IMR-90 (cell line): ENCODE data around the gene SFSWAP. TPM values are rescaled to one million over a fixed set of nuclear protein-coding genes. Genes with fewer than 3 reads are reported as not detected.

Source experiments
- ATAC-seq: fragments of 200-7000 bp; cut with Tn5 transposase; 2 replicates; pipeline ENCODE4 v1.9.1; 2020; ENCODE audit warnings: low read depth, mild to moderate bottlenecking, moderate library complexity
- BruUV-seq: library from RNA; stranded (reverse); fragments of 400-500 nt; replicated peaks from 2 replicates; lab custom pipeline; 2021; lab: Mats Ljungman, UMichigan
- CTCF ChIA-PET: fragments of 300-600 bp; formaldehyde crosslinking; extraction: SDS; loops from one replicate; lab custom pipeline; 2021; ENCODE audit warnings: antibody characterized with exemption; lab: Yijun Ruan, JAX
- POLR2A ChIA-PET: fragments of 300-600 bp; sonication (Branson Sonifier 250); formaldehyde crosslinking; loops from one replicate; lab custom pipeline; 2022; ENCODE audit warnings: antibody characterized with exemption; ENCODE audit not compliant: unreplicated experiment; lab: Charles Lee
- DNase-seq: peaks from one replicate; pipeline ENCODE4 v3.0.0; 2013
- H2AFZ ChIP-seq: replicated peaks from 2 replicates; pipeline ENCODE3; 2013; ENCODE audit warnings: low read length, mild to moderate bottlenecking; ENCODE audit not compliant: poor library complexity
- H2AK5ac ChIP-seq: 2 replicates; pipeline ENCODE4 v1.6.1; 2013; ENCODE audit warnings: low read depth, low read length, inconsistent platforms
- H2AK9ac ChIP-seq: replicated peaks from 2 replicates; pipeline ENCODE3; 2013; ENCODE audit warnings: mild to moderate bottlenecking, low read depth, low read length, moderate library complexity; ENCODE audit not compliant: poor library complexity
- H2BK120ac ChIP-seq: 2 replicates; pipeline ENCODE4 v1.6.1; 2013; ENCODE audit warnings: low read depth, low read length, inconsistent platforms
- H2BK15ac ChIP-seq: 3 replicates; pipeline ENCODE4 v1.6.1; 2013; ENCODE audit warnings: low read depth, low read length, inconsistent platforms
- H2BK20ac ChIP-seq: 2 replicates; pipeline ENCODE4 v1.6.1; 2013; ENCODE audit warnings: low read depth, mild to moderate bottlenecking, inconsistent platforms, low read length, moderate library complexity
- H2BK5ac ChIP-seq: 2 replicates; pipeline ENCODE4 v1.6.1; 2013; ENCODE audit warnings: mild to moderate bottlenecking, low read depth, low read length, inconsistent platforms; ENCODE audit not compliant: poor library complexity, severe bottlenecking
- H3K14ac ChIP-seq: replicated peaks from 2 replicates; pipeline ENCODE4 v1.6.1; 2013; ENCODE audit warnings: low read depth, low read length, inconsistent platforms
- H3K18ac ChIP-seq: 2 replicates; pipeline ENCODE4 v1.6.1; 2013; ENCODE audit warnings: low read depth, low read length, control low read depth
- H3K23ac ChIP-seq: 2 replicates; pipeline ENCODE4 v1.6.1; 2013; ENCODE audit warnings: low read depth, low read length, inconsistent platforms
- H3K27ac ChIP-seq: 2 replicates; pipeline ENCODE4 v1.5.1; 2013; ENCODE audit warnings: mild to moderate bottlenecking, control low read depth, low read length; ENCODE audit not compliant: insufficient read depth
- H3K27me3 ChIP-seq: 2 replicates; pipeline ENCODE4 v1.6.1; 2013; ENCODE audit warnings: low read length; ENCODE audit not compliant: control insufficient read depth, insufficient read depth
- H3K36me3 ChIP-seq: 2 replicates; pipeline ENCODE4 v1.6.1; 2013; ENCODE audit warnings: low read length, mixed read lengths; ENCODE audit not compliant: control insufficient read depth, insufficient read depth
- H3K4ac ChIP-seq: 2 replicates; pipeline ENCODE4 v1.6.1; 2013; ENCODE audit warnings: low read depth, low read length, inconsistent platforms
- H3K4me1 ChIP-seq: 2 replicates; pipeline ENCODE4 v1.6.1; 2013; ENCODE audit warnings: low read length, mixed read lengths; ENCODE audit not compliant: control insufficient read depth, insufficient read depth
- H3K4me2 ChIP-seq: 2 replicates; pipeline ENCODE4 v1.6.1; 2013; ENCODE audit warnings: low read depth, mild to moderate bottlenecking, control low read depth, low read length, moderate library complexity
- H3K4me3 ChIP-seq: 2 replicates; pipeline ENCODE4 v1.5.1; 2013; ENCODE audit warnings: low read depth, mild to moderate bottlenecking, control low read depth, low read length, moderate library complexity; ENCODE audit not compliant: insufficient read depth
- H3K56ac ChIP-seq: 2 replicates; pipeline ENCODE4 v1.6.1; 2013; ENCODE audit warnings: low read length, inconsistent platforms; ENCODE audit not compliant: insufficient read depth; ENCODE audit errors: extremely low read depth
- H3K79me1 ChIP-seq, 2 experiments: 2 replicates each; pipeline ENCODE4 v1.6.1; 2013; ENCODE audit warnings: low read length in 2 of 2, inconsistent platforms in 1 of 2, low read depth in 1 of 2
- H3K9ac ChIP-seq: 2 replicates; pipeline ENCODE4 v1.6.1; 2013; ENCODE audit warnings: low read depth, low read length, control low read depth
- H3K9me1 ChIP-seq: 2 replicates; pipeline ENCODE4 v1.6.1; 2013; ENCODE audit warnings: low read length, inconsistent platforms; ENCODE audit not compliant: insufficient read depth
- H3K9me3 ChIP-seq: 2 replicates; pipeline ENCODE4 v1.6.1; 2013; ENCODE audit warnings: low read length; ENCODE audit not compliant: control insufficient read depth, insufficient read depth
- H4K20me1 ChIP-seq: 2 replicates; pipeline ENCODE4 v1.6.1; 2013; ENCODE audit warnings: low read length, inconsistent platforms; ENCODE audit not compliant: insufficient read depth
- H4K5ac ChIP-seq: 2 replicates; pipeline ENCODE4 v1.6.1; 2013; ENCODE audit warnings: mild to moderate bottlenecking, low read depth, low read length, control low read depth
- H4K8ac ChIP-seq, 2 experiments: 2 replicates each; pipeline ENCODE4 v1.6.1; 2013; ENCODE audit warnings: low read depth in 2 of 2, low read length in 2 of 2, control low read depth in 1 of 2, inconsistent platforms in 1 of 2
- H4K91ac ChIP-seq: 2 replicates; pipeline ENCODE4 v1.6.1; 2013; ENCODE audit warnings: low read depth, low read length, inconsistent platforms; ENCODE audit not compliant: insufficient read depth
- BHLHE40 ChIP-seq: fragments of 150-350 bp; IDR thresholded peaks from 2 replicates; pipeline ENCODE4 v1.6.1; 2016; ENCODE audit warnings: mild to moderate bottlenecking, low read depth, low read length
- CEBPB ChIP-seq: IDR thresholded peaks from 2 replicates; pipeline ENCODE4 v1.6.1; 2012; ENCODE audit warnings: low read depth, low read length, improper control_type of control experiment
- CHD1 ChIP-seq: IDR thresholded peaks from 2 replicates; pipeline ENCODE4 v1.6.1; 2012; ENCODE audit warnings: low read depth, low read length, improper control_type of control experiment
- FOS ChIP-seq: fragments of 150-350 bp; IDR thresholded peaks from 2 replicates; pipeline ENCODE4 v1.6.1; 2016; ENCODE audit warnings: low read depth, low read length
- MAFK ChIP-seq: IDR thresholded peaks from 2 replicates; pipeline ENCODE4 v1.6.1; 2012; ENCODE audit warnings: low read depth, low read length, improper control_type of control experiment
- MAZ ChIP-seq: IDR thresholded peaks from 2 replicates; pipeline ENCODE4 v1.6.1; 2012; ENCODE audit warnings: low read depth, mild to moderate bottlenecking, low read length, improper control_type of control experiment, moderate library complexity, borderline replicate concordance
- MXI1 ChIP-seq: IDR thresholded peaks from 2 replicates; pipeline ENCODE4 v1.6.1; 2012; ENCODE audit warnings: low read depth, mild to moderate bottlenecking, low read length, moderate library complexity, borderline replicate concordance
- NFE2L2 ChIP-seq: fragments of 150-350 bp; IDR thresholded peaks from 2 replicates; pipeline ENCODE4 v1.6.1; 2016; ENCODE audit warnings: low read depth, mild to moderate bottlenecking, low read length
- POLR2A ChIP-seq: IDR thresholded peaks from 2 replicates; pipeline ENCODE4 v1.6.1; 2012; ENCODE audit warnings: mild to moderate bottlenecking, low read depth, low read length
- RAD21 ChIP-seq: IDR thresholded peaks from 2 replicates; pipeline ENCODE4 v1.6.1; 2012; ENCODE audit warnings: low read length, improper control_type of control experiment
- RCOR1 ChIP-seq: IDR thresholded peaks from 2 replicates; pipeline ENCODE4 v1.6.1; 2012; ENCODE audit warnings: mild to moderate bottlenecking, low read length, improper control_type of control experiment; ENCODE audit not compliant: insufficient replicate concordance
- RFX5 ChIP-seq: IDR thresholded peaks from 2 replicates; pipeline ENCODE4 v1.8.0; 2012; ENCODE audit warnings: low read depth, mild to moderate bottlenecking, low read length, moderate library complexity
- SMC3 ChIP-seq: fragments of 150-350 bp; IDR thresholded peaks from 2 replicates; pipeline ENCODE4 v1.6.1; 2016; ENCODE audit warnings: low read depth, mild to moderate bottlenecking, antibody characterized with exemption, low read length, moderate library complexity
- WGBS, 2 experiments: methylation state at CpG; one replicate each; pipeline versions ENCODE4 v1.1.5 to v1.1.7; 2013; ENCODE audit warnings: missing lambda C conversion rate in 2 of 2; ENCODE audit not compliant: insufficient read length in 1 of 2; ENCODE audit errors: extremely low coverage in 2 of 2; 5-methylcytosine and 5-hydroxymethylcytosine counted together
- dilution Hi-C: fragments of 300-500 bp; cut with HindIII; formaldehyde crosslinking; loops from one replicate; pipeline ENCODE4 v1.14.3; 2018; ENCODE audit warnings: low sequenced_read_pairs; ENCODE audit not compliant: unreplicated experiment
- in situ Hi-C: fragments of 300-500 bp; cut with MboI; formaldehyde crosslinking; loops from 3 replicates; pipeline ENCODE4 v1.14.3; 2019; ENCODE audit warnings: low sequenced_read_pairs, inconsistent platforms, mixed read lengths
- intact Hi-C: fragments of 100-400 bp; cut with micrococcal nuclease; formaldehyde crosslinking; loops from 2 replicates; pipeline ENCODE4 v1.10.0; 2022
- polyA plus RNA-seq, 3 experiments: library from polyadenylated mRNA; depleted of rRNA; stranded (reverse); fragments of >200 nt; gene quantifications; 2 replicates each; pipeline ENCODE4 v1.2.3, GENCODE V29; 2012; ENCODE audit warnings: low replicate concordance in 1 of 3
- total RNA-seq: library from RNA; depleted of rRNA; stranded (reverse); fragments of >200 nt; gene quantifications from 2 replicates; pipeline ENCODE4 v1.2.3, GENCODE V29; 2012
- TF ChIP-seq, protein P1 (sequence below): fragments of 150-350 bp; IDR thresholded peaks from 2 replicates; pipeline ENCODE4 v1.6.1; 2016; ENCODE audit warnings: low read depth, mild to moderate bottlenecking, low read length, moderate library complexity, borderline replicate concordance
- TF ChIP-seq, protein P2 (sequence below): fragments of 150-350 bp; IDR thresholded peaks from 2 replicates; pipeline ENCODE4 v1.6.1; 2017; ENCODE audit warnings: mild to moderate bottlenecking, antibody characterized with exemption, low read length, low read depth
- TF ChIP-seq, protein P3 (sequence below): conservative IDR thresholded peaks from 2 replicates; pipeline ENCODE4 v1.5.1; 2012; ENCODE audit warnings: mild to moderate bottlenecking, low read depth, low read length, improper control_type of control experiment

SFSWAP gene
- total and polyA plus RNA-seq, 2 of the 4 experiments (the other 2 are of a cell fraction) = 19.7 to 22.4 TPM

DNA sequence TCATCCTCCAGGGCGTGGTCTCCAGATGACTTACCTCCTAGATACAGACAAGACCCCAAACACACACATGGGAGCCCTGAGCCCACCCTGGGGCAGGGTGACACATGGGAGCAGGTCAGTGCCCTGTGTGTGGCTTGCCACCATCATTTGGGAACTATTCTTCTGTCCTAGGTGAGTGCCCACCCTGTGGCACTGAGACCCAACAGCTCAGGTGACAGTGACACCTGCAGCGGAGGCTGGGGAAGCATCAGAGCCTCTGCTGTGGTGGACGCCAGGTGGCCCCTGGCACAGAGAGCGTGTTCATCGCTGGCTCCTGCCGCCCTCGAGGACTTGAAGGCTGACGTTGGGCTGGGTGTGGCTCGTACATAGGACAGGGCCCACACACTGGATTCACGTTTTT is 23.0 kb downstream of the SFSWAP start:
- Histone ChIP-seq H3K4me3 (no peak overlapping the region), H2AK5ac (no peak overlapping the region), H3K27ac (no peak overlapping the region), H3K9ac (no peak overlapping the region), H4K91ac (no peak overlapping the region), H3K4ac (no peak overlapping the region), H4K5ac (no peak overlapping the region), H4K8ac (no peak overlapping the region), H3K23ac (no peak overlapping the region), H4K20me1 (peaks cover 6% of the 10 kb centered on the region; the same call in 1 of the 2 replicates), H3K14ac (no peak overlapping the region), H3K9me3 (no peaks in the 10 kb centered on the region), H2BK5ac (no peak overlapping the region), H3K36me3 (peaks cover 55% of the 10 kb centered on the region), H3K18ac (no peak overlapping the region), H2AK9ac (no peak overlapping the region), H3K4me1 (peaks cover 3% of the 10 kb centered on the region), H2BK20ac (no peak overlapping the region), H2BK120ac (no peak overlapping the region), H3K79me1 (peaks cover 19 to 20% of the 10 kb centered on the region in 2 experiments; a peak in 3 of 4 replicates), H3K4me2 (no peak overlapping the region), H3K27me3 (no peaks in the 10 kb centered on the region), H2BK15ac (no peak overlapping the region), H2AFZ (no peak overlapping the region), H3K56ac (no peak overlapping the region), H3K9me1 (no peaks in the 10 kb centered on the region; the same call in 1 of the 2 replicates)
- ChIA-PET POLR2A (no interaction called here), CTCF (no interaction called here)
- TF ChIP-seq RAD21 (no peak), SMC3 (no peak), RCOR1 (no peak), FOS (no peak), BHLHE40 (no peak), RFX5 (no peak), MXI1 (no peak), CEBPB (no peak), MAFK (no peak), CHD1 (no peak), NFE2L2 (no peak), MAZ (no peak), POLR2A (no peak)
- TF ChIP-seq, protein P1, sequence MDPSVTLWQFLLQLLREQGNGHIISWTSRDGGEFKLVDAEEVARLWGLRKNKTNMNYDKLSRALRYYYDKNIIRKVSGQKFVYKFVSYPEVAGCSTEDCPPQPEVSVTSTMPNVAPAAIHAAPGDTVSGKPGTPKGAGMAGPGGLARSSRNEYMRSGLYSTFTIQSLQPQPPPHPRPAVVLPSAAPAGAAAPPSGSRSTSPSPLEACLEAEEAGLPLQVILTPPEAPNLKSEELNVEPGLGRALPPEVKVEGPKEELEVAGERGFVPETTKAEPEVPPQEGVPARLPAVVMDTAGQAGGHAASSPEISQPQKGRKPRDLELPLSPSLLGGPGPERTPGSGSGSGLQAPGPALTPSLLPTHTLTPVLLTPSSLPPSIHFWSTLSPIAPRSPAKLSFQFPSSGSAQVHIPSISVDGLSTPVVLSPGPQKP = no peak
- TF ChIP-seq, protein P2, sequence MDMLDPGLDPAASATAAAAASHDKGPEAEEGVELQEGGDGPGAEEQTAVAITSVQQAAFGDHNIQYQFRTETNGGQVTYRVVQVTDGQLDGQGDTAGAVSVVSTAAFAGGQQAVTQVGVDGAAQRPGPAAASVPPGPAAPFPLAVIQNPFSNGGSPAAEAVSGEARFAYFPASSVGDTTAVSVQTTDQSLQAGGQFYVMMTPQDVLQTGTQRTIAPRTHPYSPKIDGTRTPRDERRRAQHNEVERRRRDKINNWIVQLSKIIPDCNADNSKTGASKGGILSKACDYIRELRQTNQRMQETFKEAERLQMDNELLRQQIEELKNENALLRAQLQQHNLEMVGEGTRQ = no peak
- TF ChIP-seq, protein P3, sequence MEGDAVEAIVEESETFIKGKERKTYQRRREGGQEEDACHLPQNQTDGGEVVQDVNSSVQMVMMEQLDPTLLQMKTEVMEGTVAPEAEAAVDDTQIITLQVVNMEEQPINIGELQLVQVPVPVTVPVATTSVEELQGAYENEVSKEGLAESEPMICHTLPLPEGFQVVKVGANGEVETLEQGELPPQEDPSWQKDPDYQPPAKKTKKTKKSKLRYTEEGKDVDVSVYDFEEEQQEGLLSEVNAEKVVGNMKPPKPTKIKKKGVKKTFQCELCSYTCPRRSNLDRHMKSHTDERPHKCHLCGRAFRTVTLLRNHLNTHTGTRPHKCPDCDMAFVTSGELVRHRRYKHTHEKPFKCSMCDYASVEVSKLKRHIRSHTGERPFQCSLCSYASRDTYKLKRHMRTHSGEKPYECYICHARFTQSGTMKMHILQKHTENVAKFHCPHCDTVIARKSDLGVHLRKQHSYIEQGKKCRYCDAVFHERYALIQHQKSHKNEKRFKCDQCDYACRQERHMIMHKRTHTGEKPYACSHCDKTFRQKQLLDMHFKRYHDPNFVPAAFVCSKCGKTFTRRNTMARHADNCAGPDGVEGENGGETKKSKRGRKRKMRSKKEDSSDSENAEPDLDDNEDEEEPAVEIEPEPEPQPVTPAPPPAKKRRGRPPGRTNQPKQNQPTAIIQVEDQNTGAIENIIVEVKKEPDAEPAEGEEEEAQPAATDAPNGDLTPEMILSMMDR = no peak
- in situ Hi-C loops (no loop called here), dilution Hi-C loops (no loop called here), intact Hi-C loops (no loop called here)
- 93% methylated on average over 2 of the region's 10 CpGs; no CpG with 5 or more reads in 1 of the 2 experiments for WGBS, 2 experiments
- ATAC-seq (no peak), DNase-seq (no peak)
- BruUV-seq = no TSS peak
